Stomach (tissue), 9 donors: Measurements from ENCODE around the gene C1orf122. TPM values are rescaled to one million over a fixed set of nuclear protein-coding genes. Genes with fewer than 3 reads are reported as not detected.

Experiments used
- DNase-seq, 2 donors: peaks; one replicate each; pipeline versions ENCODE4 v3.0.0 to v3.0.0-alpha.2; 2013 to 2019
- H3K27ac ChIP-seq, 5 donors: fragments of 200-600 bp in 4 of 5; sonication (generic) in 4 of 5; one replicate each; pipeline ENCODE4 v1.5.1; 2013 to 2019; ENCODE audit warnings: mild to moderate bottlenecking in 1 of 5, moderate library complexity in 1 of 5
- H3K27me3 ChIP-seq, 3 donors: fragments of 200-600 bp; sonication (generic); one replicate each; pipeline ENCODE4 v1.5.1; 2017 to 2019; ENCODE audit warnings: mixed run types in 1 of 3
- H3K36me3 ChIP-seq, 4 donors: fragments of 200-600 bp; sonication (generic); 1 replicate in 3 of 4; 2 replicates in 1 of 4; pipeline ENCODE4 v1.5.1; 2016 to 2019
- H3K4me1 ChIP-seq, 4 donors: fragments of 200-600 bp; sonication (generic); one replicate each; pipeline ENCODE4 v1.5.1; 2016 to 2019
- H3K4me3 ChIP-seq, 4 donors: fragments of 200-600 bp; sonication (generic) in 3 of 4; one replicate each; pipeline ENCODE4 v1.5.1; 2016 to 2019; ENCODE audit warnings: mild to moderate bottlenecking in 1 of 4
- H3K9me3 ChIP-seq, 4 donors: fragments of 200-600 bp; sonication (generic); one replicate each; pipeline ENCODE4 v1.5.1; 2016 to 2019
- EP300 ChIP-seq: sonication (generic); formaldehyde crosslinking; IDR thresholded peaks from one replicate; pipeline ENCODE4 v1.6.1; 2017; ENCODE audit warnings: antibody characterized with exemption
- POLR2A ChIP-seq, 4 donors: fragments of 450-650 bp; IDR thresholded peaks; one replicate each; pipeline ENCODE4 v1.6.1; 2016; ENCODE audit warnings: antibody characterized with exemption in 4 of 4, control low read depth in 2 of 4, mild to moderate bottlenecking in 1 of 4, moderate library complexity in 1 of 4
- POLR2AphosphoS5 ChIP-seq, 3 donors: sonication (generic); formaldehyde crosslinking; IDR thresholded peaks; one replicate each; pipeline ENCODE4 v1.6.1; 2016; ENCODE audit warnings: antibody characterized with exemption in 3 of 3
- WGBS, 5 donors: extraction: QIAGEN DNeasy Blood & Tissue Kit in 3 of 5; methylation state at CpG; one replicate each; pipeline versions ENCODE4 v1.1.5 to v1.1.7; 2013 to 2018; 5-methylcytosine and 5-hydroxymethylcytosine counted together
- intact Hi-C: fragments of 100-400 bp; cut with DNase I; formaldehyde crosslinking; loops from one replicate; pipeline ENCODE4 v1.15.1; 2023; ENCODE audit warnings: low total_unique reads
- polyA plus RNA-seq, 3 donors: library from polyadenylated mRNA; stranded (reverse); fragments of 200-250 nt; gene quantifications; one replicate each; pipeline ENCODE4 v1.2.3, GENCODE V29; 2013
- total RNA-seq, 5 donors: library from RNA; depleted of rRNA; stranded (reverse); fragments of >200 nt; gene quantifications; one replicate each; pipeline versions ENCODE4 v1.1.0 to v1.2.3, GENCODE V29; 2014 to 2016
- TF ChIP-seq, protein P1 (sequence below), 7 experiments: fragments of 450-650 bp in 4 of 7; fragments of 200-600 bp in 3 of 7; sonication (generic) in 3 of 7; IDR thresholded peaks; one replicate each; pipeline ENCODE4 v1.5.1; 2016 to 2019; ENCODE audit warnings: antibody characterized with exemption in 7 of 7, control low read depth in 2 of 7, mild to moderate bottlenecking in 1 of 7
- donor health status: healthy with polysubstance abuse.
- donor health status: Bipolar disorder and iron deficiency.
- donor health status: healthy.

Gene C1orf122
- total and polyA plus RNA-seq, 8 donors: 7.9 to 193 (median 52.8) TPM

DNA sequence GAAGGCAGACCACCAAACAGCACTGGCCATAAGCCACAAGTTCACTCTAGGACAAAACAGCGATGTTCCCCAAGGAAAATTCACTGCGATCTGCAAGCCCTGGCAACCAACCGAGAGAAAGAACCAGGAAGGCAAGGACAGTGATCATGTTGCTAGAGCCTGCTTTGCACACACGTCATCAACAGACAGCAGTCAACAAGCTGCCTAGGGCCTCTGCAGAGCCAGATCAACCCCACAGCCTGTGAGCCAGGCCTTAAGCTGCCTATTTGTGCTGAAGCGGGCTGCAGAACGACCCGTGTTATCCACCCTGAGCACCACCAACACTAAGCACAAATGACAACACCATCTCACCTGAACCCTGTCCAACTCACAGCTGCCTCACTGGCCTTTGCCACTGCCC, 6.7 kb downstream of the C1orf122 start:
- Histone ChIP-seq H3K27ac (no peak overlapping the region), H3K4me1 (peaks cover 11 to 39% (median 23%) of the 10 kb centered on the region in 4 donors), H3K4me3 (no peak overlapping the region), H3K9me3 (no peaks in the 10 kb centered on the region), H3K36me3 (peaks cover 15 to 61% (median 50%) of the 10 kb centered on the region in 4 donors), H3K27me3 (no peaks in the 10 kb centered on the region)
- TF ChIP-seq EP300: no peak
- no peak for TF ChIP-seq POLR2A (IDR thresholded peaks at IDR 0.05)
- WGBS, 5 donors: 89 to 93% (median 91%) methylated on average over 7 of the region's 7 CpGs
- intact Hi-C loops: no loop called here
- DNase-seq: peak in 1 of 2 donors; percentile 14

DNA sequence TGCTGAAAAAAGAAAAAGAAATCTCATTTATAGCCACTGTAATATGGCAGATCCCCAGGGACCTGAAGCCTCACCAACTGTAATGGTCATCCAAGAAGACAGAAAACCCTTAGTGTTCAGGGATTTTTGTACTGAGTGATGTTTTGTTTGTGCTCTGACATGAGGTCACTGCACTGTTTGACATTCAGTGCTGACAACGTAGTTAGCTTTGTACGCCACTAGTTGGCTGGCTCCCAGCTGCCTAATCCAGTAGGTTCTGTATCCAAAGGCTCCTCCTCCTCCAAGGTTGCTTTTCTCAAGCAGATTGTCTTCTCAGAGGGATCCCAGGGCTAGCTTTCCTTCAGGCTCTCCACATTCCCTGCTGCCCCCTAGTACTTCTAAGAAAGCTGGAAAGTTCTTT, 9.9 kb downstream of the C1orf122 start:
- Histone ChIP-seq H3K36me3 (peaks cover 33 to 92% (median 82%) of the 10 kb centered on the region in 4 donors), H3K4me1 (peaks cover 6 to 20% (median 9%) of the 10 kb centered on the region in 4 donors), H3K4me3 (no peak overlapping the region), H3K9me3 (no peaks in the 10 kb centered on the region), H3K27me3 (no peaks in the 10 kb centered on the region), H3K27ac (peak overlapping the region; percentile 32 to 74 (median 51))
- 12 to 54% (median 23%) methylated on average over 2 of the region's 2 CpGs for WGBS, 5 donors
- DNase-seq: peak; percentile 81 to 83
- intact Hi-C loops: no loop called here
- peak in 1 of 3 donors; percentile 45 for TF ChIP-seq POLR2AphosphoS5 (IDR thresholded peaks at IDR 0.05)
- TF ChIP-seq EP300: no peak

DNA sequence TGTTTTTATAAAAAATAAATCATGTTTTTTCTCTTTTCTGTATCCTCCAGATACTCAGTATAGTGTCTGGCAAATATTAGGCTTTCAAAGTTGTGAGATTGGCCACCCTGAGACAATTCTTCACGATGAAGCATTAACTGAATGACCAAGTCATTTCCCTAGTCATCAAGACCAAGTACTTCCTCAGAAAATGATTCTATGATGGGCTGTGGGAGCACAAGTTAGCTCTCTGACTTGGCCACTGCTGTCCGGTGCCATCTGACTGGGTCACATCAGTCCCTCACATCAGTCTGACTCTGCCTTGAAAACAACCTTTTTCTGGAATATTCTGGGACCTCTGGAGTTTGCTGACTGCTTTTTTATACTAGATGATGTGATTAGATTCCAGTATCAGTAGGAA, 13.9 kb downstream of the C1orf122 start:
- no peak for TF ChIP-seq EP300
- TF ChIP-seq POLR2A (IDR thresholded peaks at IDR 0.05): no peak
- TF ChIP-seq POLR2AphosphoS5 (IDR thresholded peaks at IDR 0.05): no peak
- TF ChIP-seq, protein P1, sequence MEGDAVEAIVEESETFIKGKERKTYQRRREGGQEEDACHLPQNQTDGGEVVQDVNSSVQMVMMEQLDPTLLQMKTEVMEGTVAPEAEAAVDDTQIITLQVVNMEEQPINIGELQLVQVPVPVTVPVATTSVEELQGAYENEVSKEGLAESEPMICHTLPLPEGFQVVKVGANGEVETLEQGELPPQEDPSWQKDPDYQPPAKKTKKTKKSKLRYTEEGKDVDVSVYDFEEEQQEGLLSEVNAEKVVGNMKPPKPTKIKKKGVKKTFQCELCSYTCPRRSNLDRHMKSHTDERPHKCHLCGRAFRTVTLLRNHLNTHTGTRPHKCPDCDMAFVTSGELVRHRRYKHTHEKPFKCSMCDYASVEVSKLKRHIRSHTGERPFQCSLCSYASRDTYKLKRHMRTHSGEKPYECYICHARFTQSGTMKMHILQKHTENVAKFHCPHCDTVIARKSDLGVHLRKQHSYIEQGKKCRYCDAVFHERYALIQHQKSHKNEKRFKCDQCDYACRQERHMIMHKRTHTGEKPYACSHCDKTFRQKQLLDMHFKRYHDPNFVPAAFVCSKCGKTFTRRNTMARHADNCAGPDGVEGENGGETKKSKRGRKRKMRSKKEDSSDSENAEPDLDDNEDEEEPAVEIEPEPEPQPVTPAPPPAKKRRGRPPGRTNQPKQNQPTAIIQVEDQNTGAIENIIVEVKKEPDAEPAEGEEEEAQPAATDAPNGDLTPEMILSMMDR (IDR thresholded peaks at IDR 0.05): no peak
- Histone ChIP-seq H3K4me1 (peaks cover 6 to 19% (median 9%) of the 10 kb centered on the region in 4 donors), H3K9me3 (no peaks in the 10 kb centered on the region), H3K27me3 (no peaks in the 10 kb centered on the region), H3K36me3 (peaks cover 31 to 97% (median 93%) of the 10 kb centered on the region in 4 donors), H3K27ac (no peak overlapping the region), H3K4me3 (no peak overlapping the region)
- WGBS, 5 donors: 89 to 99% (median 92%) methylated on average over 2 of the region's 2 CpGs
- DNase-seq: no peak
- intact Hi-C loops: no loop called here

DNA sequence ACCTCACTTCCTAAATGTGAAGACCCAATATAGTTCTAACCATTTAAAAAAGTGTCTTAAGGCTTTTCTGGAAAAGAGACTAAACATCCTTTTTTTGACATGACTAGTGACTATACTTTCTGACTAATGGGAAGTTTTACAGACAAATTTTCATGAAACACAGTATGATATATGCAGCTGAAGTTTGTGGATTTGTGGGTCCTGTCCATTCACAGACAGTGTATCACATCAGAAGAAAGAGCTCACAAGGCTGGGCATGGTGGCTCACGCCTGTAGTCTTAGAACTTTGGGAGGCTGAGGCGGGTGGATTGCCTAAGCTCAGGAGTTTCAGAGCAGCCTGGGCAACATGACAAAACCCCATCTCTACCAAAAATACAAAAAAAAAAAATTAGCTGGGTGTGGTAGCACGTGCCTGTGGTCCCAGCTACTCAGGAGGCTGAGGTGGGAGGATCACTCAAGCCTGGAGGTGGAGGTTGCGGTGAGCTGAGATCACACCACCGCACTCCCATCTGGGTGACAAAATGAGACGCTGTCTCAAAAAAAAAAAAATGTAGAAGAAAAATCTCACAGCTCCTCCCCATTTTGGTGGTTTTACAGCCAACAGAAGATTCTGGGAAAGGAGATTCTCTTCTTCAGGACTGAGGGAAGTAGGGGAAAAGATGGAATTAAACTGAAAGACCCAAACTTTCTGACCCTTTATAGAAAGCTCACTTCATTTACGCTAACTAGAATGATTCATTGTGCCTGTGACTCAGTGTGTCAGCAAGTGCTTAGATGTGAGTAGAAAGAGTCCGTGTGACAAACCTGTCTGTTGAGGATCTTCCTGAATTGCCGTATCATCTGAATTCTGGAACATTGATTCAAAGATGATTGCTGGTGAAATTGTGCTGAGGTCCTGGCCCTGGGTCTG, 15.6 kb downstream of the C1orf122 start:
- 91 to 94% (median 92%) methylated on average over 9 of the region's 9 CpGs for WGBS, 5 donors
- Histone ChIP-seq H3K4me3 (no peak overlapping the region), H3K27ac (no peak overlapping the region), H3K9me3 (no peaks in the 10 kb centered on the region), H3K4me1 (peaks cover 0 to 2% (median 0%) of the 10 kb centered on the region in 4 donors), H3K36me3 (peaks cover 31 to 99% (median 96%) of the 10 kb centered on the region in 4 donors), H3K27me3 (no peaks in the 10 kb centered on the region)
- TF ChIP-seq POLR2AphosphoS5 (IDR thresholded peaks at IDR 0.05) (no peak), EP300 (no peak), POLR2A (IDR thresholded peaks at IDR 0.05) (no peak)
- TF ChIP-seq, protein P1 (IDR thresholded peaks at IDR 0.05): no peak
- DNase-seq: no peak
- intact Hi-C loops: no loop called here

DNA sequence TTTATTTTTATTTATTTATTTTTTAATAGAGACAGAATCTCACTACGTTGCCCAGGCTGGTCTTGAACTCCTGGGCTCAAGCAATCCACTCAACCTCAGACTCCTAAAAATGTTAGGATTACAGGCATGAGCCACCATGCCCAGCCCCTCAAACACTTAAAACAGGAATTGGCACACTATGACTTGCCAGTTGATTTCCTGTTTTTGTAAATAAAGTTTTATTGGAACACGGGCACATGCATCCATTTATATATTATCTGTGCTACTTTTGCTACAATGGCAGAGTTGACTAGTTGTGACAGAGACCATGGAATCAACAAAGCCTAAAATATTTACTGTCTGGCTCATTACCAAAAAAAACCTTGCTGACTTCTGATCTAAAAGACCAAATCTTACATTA, 16.4 kb downstream of the C1orf122 start:
- Histone ChIP-seq H3K4me3 (no peak overlapping the region), H3K27ac (no peak overlapping the region), H3K4me1 (no peaks in the 10 kb centered on the region), H3K9me3 (no peaks in the 10 kb centered on the region), H3K36me3 (peaks cover 31 to 99% (median 96%) of the 10 kb centered on the region in 4 donors), H3K27me3 (no peaks in the 10 kb centered on the region)
- intact Hi-C loops: no loop called here
- DNase-seq: no peak
- 88 to 97% (median 91%) methylated on average over 2 of the region's 2 CpGs for WGBS, 5 donors
- TF ChIP-seq EP300: no peak
- no peak for TF ChIP-seq POLR2AphosphoS5 (IDR thresholded peaks at IDR 0.05)
- no peak for TF ChIP-seq POLR2A (IDR thresholded peaks at IDR 0.05)
- TF ChIP-seq, protein P1 (IDR thresholded peaks at IDR 0.05): no peak
